WERI-Rb-1 (cell line): ENCODE measurements around the gene IL1RL2.

Source experiments
- DNase-seq: peaks from one replicate; pipeline ENCODE4 v3.0.0-alpha.2; 2020
- H3K27ac ChIP-seq: fragments of 250-450 bp; sonication (Bioruptor Pico); 2 replicates; pipeline ENCODE4 v1.5.1; 2020; ENCODE audit warnings: mild to moderate bottlenecking, moderate library complexity
- H3K27me3 ChIP-seq: fragments of 250-450 bp; sonication (Bioruptor Pico); 2 replicates; pipeline ENCODE4 v1.5.1; 2021; ENCODE audit warnings: mild to moderate bottlenecking, low read depth, moderate library complexity; ENCODE audit not compliant: insufficient read depth, severe bottlenecking
- H3K36me3 ChIP-seq: fragments of 250-450 bp; sonication (Bioruptor Pico); 2 replicates; pipeline ENCODE4 v1.5.1; 2020; ENCODE audit warnings: mild to moderate bottlenecking, moderate library complexity
- H3K4me3 ChIP-seq: 2 replicates; pipeline ENCODE4 v1.5.1; 2011; ENCODE audit warnings: low read depth, mild to moderate bottlenecking, control low read depth, low read length
- H3K9me3 ChIP-seq: fragments of 250-450 bp; sonication (Bioruptor Pico); 2 replicates; pipeline ENCODE4 v1.5.1; 2021; ENCODE audit warnings: mild to moderate bottlenecking, moderate library complexity; ENCODE audit not compliant: severe bottlenecking
- TF ChIP-seq, protein P1 (sequence below): IDR thresholded peaks from 2 replicates; pipeline ENCODE4 v1.5.1; 2011; ENCODE audit warnings: low read depth, mild to moderate bottlenecking, control low read depth, inconsistent platforms, low read length

The IL1RL2 gene

GRCh38 chr2:102141011-102141943 is 45.5 kb upstream of the IL1RL2 start:
- H3K27me3 ChIP-seq: peaks cover 79% of the 10 kb centered on the region

GRCh38 chr2:102141970-102142828 is 44.6 kb upstream of the IL1RL2 start, which contains the start of gene IL1R1:
Gene IL1R1, plus strand, starts transcription at chr2:102142746. Its CDS starts 14,979 bp downstream, at chr2:102157725.
- Histone ChIP-seq H3K4me3 (no peak within 1 kb of the TSS), H3K9me3 (peaks cover 13% of the 10 kb centered on the region), H3K27ac (no peak within 1 kb of the TSS), H3K36me3 (no peaks in the 10 kb centered on the region), H3K27me3 (peaks cover 80% of the 10 kb centered on the region)
- DNase-seq: no peak
- TF ChIP-seq, protein P1, sequence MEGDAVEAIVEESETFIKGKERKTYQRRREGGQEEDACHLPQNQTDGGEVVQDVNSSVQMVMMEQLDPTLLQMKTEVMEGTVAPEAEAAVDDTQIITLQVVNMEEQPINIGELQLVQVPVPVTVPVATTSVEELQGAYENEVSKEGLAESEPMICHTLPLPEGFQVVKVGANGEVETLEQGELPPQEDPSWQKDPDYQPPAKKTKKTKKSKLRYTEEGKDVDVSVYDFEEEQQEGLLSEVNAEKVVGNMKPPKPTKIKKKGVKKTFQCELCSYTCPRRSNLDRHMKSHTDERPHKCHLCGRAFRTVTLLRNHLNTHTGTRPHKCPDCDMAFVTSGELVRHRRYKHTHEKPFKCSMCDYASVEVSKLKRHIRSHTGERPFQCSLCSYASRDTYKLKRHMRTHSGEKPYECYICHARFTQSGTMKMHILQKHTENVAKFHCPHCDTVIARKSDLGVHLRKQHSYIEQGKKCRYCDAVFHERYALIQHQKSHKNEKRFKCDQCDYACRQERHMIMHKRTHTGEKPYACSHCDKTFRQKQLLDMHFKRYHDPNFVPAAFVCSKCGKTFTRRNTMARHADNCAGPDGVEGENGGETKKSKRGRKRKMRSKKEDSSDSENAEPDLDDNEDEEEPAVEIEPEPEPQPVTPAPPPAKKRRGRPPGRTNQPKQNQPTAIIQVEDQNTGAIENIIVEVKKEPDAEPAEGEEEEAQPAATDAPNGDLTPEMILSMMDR: no peak

More at GRCh38 chr2:102141011-102141943, 45.5 kb upstream of the IL1RL2 start:
- H3K36me3 ChIP-seq: no peaks in the 10 kb centered on the region
- no peak overlapping the region for H3K27ac ChIP-seq
- TF ChIP-seq, protein P1: no peak
- H3K4me3 ChIP-seq: no peak overlapping the region
- H3K9me3 ChIP-seq: peaks cover 12% of the 10 kb centered on the region
- no peak for DNase-seq

GRCh38 chr2:102142829-102143449 is 43.9 kb upstream of the IL1RL2 start:
- DNase-seq: no peak
- Histone ChIP-seq H3K36me3 (no peaks in the 10 kb centered on the region), H3K27me3 (peaks cover 79% of the 10 kb centered on the region), H3K27ac (no peak overlapping the region), H3K4me3 (no peak overlapping the region), H3K9me3 (peaks cover 13% of the 10 kb centered on the region)
- TF ChIP-seq, protein P1: no peak

DNA sequence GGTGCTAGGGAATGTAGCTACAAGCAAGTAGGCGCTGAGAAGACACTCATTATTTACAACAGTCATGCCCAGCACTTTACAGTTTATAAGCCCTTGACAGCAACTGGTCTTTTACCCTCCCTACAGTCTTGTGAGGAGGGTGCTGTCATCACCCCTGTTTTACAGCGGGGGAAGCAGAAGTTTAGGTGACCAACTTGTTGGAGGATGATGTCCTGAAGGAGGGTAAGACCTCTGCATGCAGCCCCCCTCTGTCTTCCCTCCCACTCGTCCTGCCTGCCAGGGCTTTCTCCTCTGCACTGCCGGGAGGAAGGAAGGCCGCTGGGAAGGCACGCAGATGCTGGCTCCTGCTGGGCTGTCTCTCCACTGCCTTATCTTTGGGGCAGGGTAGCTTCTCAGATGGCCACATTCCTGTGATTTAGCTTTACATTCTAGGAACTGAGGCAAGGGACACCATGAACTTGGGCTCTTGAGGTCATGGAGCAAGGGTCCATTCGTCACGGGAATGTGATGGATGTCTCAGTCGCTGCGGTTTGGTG is 43.3 kb upstream of the IL1RL2 start:
- DNase-seq: no peak
- peaks cover 13% of the 10 kb centered on the region for H3K9me3 ChIP-seq
- H3K27ac ChIP-seq: no peak overlapping the region
- H3K4me3 ChIP-seq: no peak overlapping the region
- H3K27me3 ChIP-seq: peaks cover 73% of the 10 kb centered on the region
- TF ChIP-seq, protein P1: no peak
- no peaks in the 10 kb centered on the region for H3K36me3 ChIP-seq

- DNase-seq: no peak
- H3K4me3 ChIP-seq: no peak overlapping the region
- H3K27me3 ChIP-seq: peaks cover 67% of the 10 kb centered on the region
- H3K9me3 ChIP-seq: peaks cover 13% of the 10 kb centered on the region
- no peaks in the 10 kb centered on the region for H3K36me3 ChIP-seq
- no peak overlapping the region for H3K27ac ChIP-seq
- TF ChIP-seq, protein P1: no peak
These were observed 42.7 kb upstream of the IL1RL2 start for GRCh38 chr2:102144128-102144527.
